SK-N-SH treated with all-trans-retinoic acid at 6 μM for 48 hours (cell line): ENCODE measurements around the gene STPG3.

Source experiments
- ATAC-seq: fragments of 200-7000 bp; cut with Tn5 transposase; 3 replicates; pipeline ENCODE4 v1.9.1; 2020; ENCODE audit warnings: mild to moderate bottlenecking, moderate library complexity
- ARNTL ChIP-seq: fragments of 450-650 bp; formaldehyde crosslinking; IDR thresholded peaks from 2 replicates; pipeline ENCODE4 v1.5.0; 2020; ENCODE audit warnings: low read depth, mild to moderate bottlenecking, moderate library complexity, borderline replicate concordance
- BACH2 ChIP-seq: fragments of 250-450 bp; sonication (Bioruptor Pico); IDR thresholded peaks from 2 replicates; pipeline ENCODE4 v1.9.0; 2021; ENCODE audit warnings: mild to moderate bottlenecking, borderline replicate concordance
- CREB5 ChIP-seq: fragments of 250-450 bp; sonication (Bioruptor Pico); IDR thresholded peaks from 2 replicates; pipeline ENCODE4 v1.5.1; 2020; ENCODE audit warnings: low read depth, mild to moderate bottlenecking, moderate library complexity
- CSDC2 ChIP-seq: fragments of 250-450 bp; sonication (Bioruptor Pico); IDR thresholded peaks from 2 replicates; pipeline ENCODE4 v1.5.0; 2020; ENCODE audit warnings: mild to moderate bottlenecking, moderate library complexity
- CSRNP3 ChIP-seq: fragments of 250-450 bp; sonication (Bioruptor Pico); IDR thresholded peaks from 2 replicates; pipeline ENCODE4 v1.5.1; 2021; ENCODE audit warnings: mild to moderate bottlenecking, moderate library complexity
- ESRRG ChIP-seq: fragments of 250-450 bp; sonication (Bioruptor Pico); IDR thresholded peaks from 2 replicates; pipeline ENCODE4 v1.6.1; 2021; ENCODE audit warnings: mild to moderate bottlenecking
- GLIS3 ChIP-seq: fragments of 250-450 bp; sonication (Bioruptor Pico); IDR thresholded peaks from 2 replicates; pipeline ENCODE4 v1.5.0; 2020; ENCODE audit warnings: mild to moderate bottlenecking, moderate library complexity
- ISL1 ChIP-seq: fragments of 250-450 bp; sonication (Bioruptor Pico); IDR thresholded peaks from 2 replicates; pipeline ENCODE4 v2.1.2; 2022; ENCODE audit warnings: mild to moderate bottlenecking, moderate library complexity
- OSR1 ChIP-seq: fragments of 250-450 bp; sonication (Bioruptor Pico); IDR thresholded peaks from 2 replicates; pipeline ENCODE4 v1.8.0; 2022; ENCODE audit warnings: moderate library complexity, mild to moderate bottlenecking, inconsistent platforms
- POU6F1 ChIP-seq: fragments of 250-450 bp; sonication (Bioruptor Pico); IDR thresholded peaks from 2 replicates; pipeline ENCODE4 v1.8.0; 2021; ENCODE audit warnings: low read depth, mild to moderate bottlenecking, moderate library complexity, borderline replicate concordance
- PPARA ChIP-seq: fragments of 250-450 bp; sonication (Bioruptor Pico); IDR thresholded peaks from 2 replicates; pipeline ENCODE4 v1.5.0; 2020; ENCODE audit warnings: mild to moderate bottlenecking, borderline replicate concordance
- SNAI2 ChIP-seq: fragments of 250-450 bp; sonication (Bioruptor Pico); IDR thresholded peaks from 2 replicates; pipeline ENCODE4 v1.5.0; 2020; ENCODE audit warnings: mild to moderate bottlenecking, moderate library complexity
- TCF4 ChIP-seq: fragments of 250-450 bp; sonication (Bioruptor Pico); IDR thresholded peaks from 2 replicates; pipeline ENCODE4 v1.8.0; 2021; ENCODE audit warnings: mild to moderate bottlenecking, moderate library complexity, borderline replicate concordance
- TSHZ2 ChIP-seq: fragments of 250-450 bp; sonication (Bioruptor Pico); IDR thresholded peaks from 2 replicates; pipeline ENCODE4 v1.5.0; 2020; ENCODE audit warnings: mild to moderate bottlenecking, moderate library complexity
- ZC3H10 ChIP-seq: fragments of 250-450 bp; sonication (Bioruptor Pico); IDR thresholded peaks from 2 replicates; pipeline ENCODE4 v1.5.1; 2021; ENCODE audit warnings: mild to moderate bottlenecking, moderate library complexity
- ZFP3 ChIP-seq: fragments of 250-450 bp; sonication (Bioruptor Pico); IDR thresholded peaks from 2 replicates; pipeline ENCODE4 v1.5.0; 2020; ENCODE audit warnings: mild to moderate bottlenecking, moderate library complexity
- ZFP30 ChIP-seq: fragments of 450-650 bp; formaldehyde crosslinking; IDR thresholded peaks from 2 replicates; pipeline ENCODE4 v1.5.0; 2022; ENCODE audit warnings: mild to moderate bottlenecking, moderate library complexity
- ZNF565 ChIP-seq: fragments of 450-650 bp; formaldehyde crosslinking; conservative IDR thresholded peaks from 2 replicates; pipeline ENCODE4 v1.5.0; 2020; ENCODE audit warnings: low read depth, mild to moderate bottlenecking, moderate library complexity
- ZNF70 ChIP-seq: fragments of 450-650 bp; formaldehyde crosslinking; IDR thresholded peaks from 2 replicates; pipeline ENCODE4 v1.5.0; 2020; ENCODE audit warnings: mild to moderate bottlenecking, moderate library complexity

Gene STPG3

DNA sequence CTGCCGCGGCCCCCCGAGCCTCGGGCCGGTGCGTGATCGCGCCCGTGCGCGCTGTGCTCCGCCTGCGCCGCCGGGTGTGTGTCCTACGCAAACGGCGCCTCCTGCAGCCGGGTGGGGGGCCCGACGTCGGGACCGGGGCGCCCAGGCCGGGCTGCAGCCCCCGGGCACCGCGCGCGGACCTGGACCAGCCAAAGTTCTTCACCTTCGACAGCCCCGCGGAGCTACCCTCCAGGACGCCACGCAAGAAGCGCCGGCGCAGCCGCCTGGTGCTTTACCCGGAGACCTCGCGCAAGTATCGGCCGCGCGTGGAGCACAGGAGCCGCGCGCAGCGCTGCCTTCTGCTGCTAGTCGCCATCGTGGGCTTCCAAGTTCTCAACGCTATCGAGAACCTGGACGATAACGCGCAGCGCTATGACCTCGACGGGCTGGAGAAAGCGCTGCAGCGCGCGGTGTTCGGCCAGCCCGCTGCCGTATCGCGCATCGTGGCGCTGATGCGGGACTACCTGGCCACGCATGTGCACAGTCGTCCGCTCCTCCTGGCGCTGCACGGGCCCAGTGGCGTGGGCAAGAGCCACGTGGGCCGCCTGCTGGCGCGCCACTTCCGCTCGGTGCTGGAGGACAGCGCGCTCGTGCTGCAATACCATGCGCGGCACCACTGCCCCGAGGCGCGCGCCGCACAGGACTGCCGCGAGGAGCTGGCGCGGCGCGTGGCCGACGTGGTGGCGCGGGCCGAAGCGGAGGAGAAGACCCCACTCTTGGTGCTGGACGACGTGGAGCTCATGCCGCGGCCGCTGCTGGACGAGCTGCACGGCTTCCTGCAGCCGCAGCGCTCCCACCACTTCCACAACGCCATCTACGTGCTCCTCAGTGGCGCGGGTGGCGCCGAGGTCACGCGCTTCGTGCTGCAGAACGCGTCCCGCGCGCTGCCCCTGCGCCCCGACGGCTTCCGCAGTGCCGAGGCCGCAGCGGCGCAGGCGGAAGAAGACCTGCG lies 27.9 kb downstream of the STPG3 start:
- ATAC-seq = no peak
- TF ChIP-seq ZNF565 (CRISPR knock-in tag) (no peak), TCF4 (no peak), ISL1 (CRISPR knock-in tag) (no peak), ZFP30 (no peak), ARNTL (CRISPR knock-in tag) (no peak), ZFP3 (CRISPR knock-in tag) (no peak), CSDC2 (CRISPR knock-in tag) (no peak), ZNF70 (CRISPR knock-in tag) (no peak), OSR1 (CRISPR knock-in tag) (no peak), POU6F1 (CRISPR knock-in tag) (no peak), ZC3H10 (CRISPR knock-in tag) (no peak)

GRCh38 chr9:137279741-137280473 lies 28.8 kb downstream of the STPG3 start:
- TF ChIP-seq CSRNP3 (CRISPR knock-in tag) = no peak
- no peak for TF ChIP-seq CSDC2 (CRISPR knock-in tag)
- no peak for TF ChIP-seq ZC3H10 (CRISPR knock-in tag)
- no peak for TF ChIP-seq TSHZ2
- TF ChIP-seq GLIS3 (CRISPR knock-in tag) = no peak
- no peak for TF ChIP-seq BACH2 (CRISPR knock-in tag)
- TF ChIP-seq ZFP3 (CRISPR knock-in tag) = no peak
- TF ChIP-seq ARNTL (CRISPR knock-in tag) = no peak
- TF ChIP-seq ZFP30 = no peak
- TF ChIP-seq OSR1 (CRISPR knock-in tag) = no peak
- TF ChIP-seq SNAI2 (CRISPR knock-in tag) = no peak
- TF ChIP-seq ZNF70 (CRISPR knock-in tag) = no peak
- TF ChIP-seq ESRRG (CRISPR knock-in tag) = no peak
- no peak for TF ChIP-seq ISL1 (CRISPR knock-in tag)
- no peak for TF ChIP-seq ZNF565 (CRISPR knock-in tag)
- no peak for TF ChIP-seq POU6F1 (CRISPR knock-in tag)
- TF ChIP-seq PPARA (CRISPR knock-in tag) = no peak
- TF ChIP-seq CREB5 (CRISPR knock-in tag) = no peak
- no peak for ATAC-seq
